A673 (cell line): ENCODE data around the gene LDLRAD3.

ENCODE experiments used
- EZH2 ChIP-seq: fragments of 200-600 bp; sonication (generic); IDR thresholded peaks from 2 replicates; pipeline ENCODE4 v1.6.1; 2017; ENCODE audit warnings: borderline replicate concordance, low read depth, mild to moderate bottlenecking, mixed read lengths, antibody characterized with exemption, low read length; ENCODE audit not compliant: poor library complexity, severe bottlenecking
- TF ChIP-seq, protein P1 (sequence below): fragments of 300-800, 200-600 bp; sonication (generic); conservative IDR thresholded peaks from 2 replicates; pipeline ENCODE4 v1.5.1; 2017; ENCODE audit warnings: low read depth, mild to moderate bottlenecking, antibody characterized with exemption, low read length, moderate library complexity, mixed read lengths

DNA sequence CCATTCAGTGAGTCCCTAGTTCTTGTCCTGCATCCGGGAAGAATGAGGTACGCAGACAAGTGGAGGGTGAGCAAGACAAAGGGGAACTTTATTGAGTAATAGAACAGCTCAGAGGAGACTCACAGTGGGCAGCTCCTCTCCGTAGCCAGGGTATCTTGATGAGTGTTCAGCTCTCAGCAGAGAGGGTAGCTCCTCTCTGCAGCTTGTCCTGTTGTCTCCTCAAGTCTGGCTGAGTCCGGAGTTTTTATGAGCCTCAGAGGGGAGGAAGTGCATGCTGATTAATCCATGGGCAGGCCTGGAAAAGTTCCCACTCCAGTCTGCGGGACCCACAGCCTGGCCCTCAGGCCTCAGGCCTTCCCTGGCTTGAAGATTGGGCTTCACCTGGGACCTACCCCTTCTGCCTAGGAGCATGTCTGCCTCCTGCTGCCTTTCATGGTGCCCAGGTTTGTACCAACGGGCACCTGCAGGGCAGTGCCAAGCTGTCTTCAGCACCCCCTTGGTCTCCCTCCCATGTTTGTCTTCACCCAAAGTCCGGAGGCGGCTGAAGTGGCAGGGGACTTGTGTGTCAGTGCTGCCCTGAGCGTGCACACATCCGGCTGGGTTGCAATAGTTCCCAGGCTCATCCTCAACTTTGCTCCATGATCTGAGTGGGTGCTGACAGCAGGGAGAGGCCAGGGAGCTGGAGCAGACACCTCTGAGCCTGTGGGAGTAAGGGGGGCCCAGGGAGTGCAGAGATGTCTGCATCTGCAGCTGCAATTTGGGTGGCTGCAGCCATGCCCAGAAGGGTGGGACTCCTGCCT lies 134.2 kb downstream of the LDLRAD3 start:
- TF ChIP-seq, protein P1, sequence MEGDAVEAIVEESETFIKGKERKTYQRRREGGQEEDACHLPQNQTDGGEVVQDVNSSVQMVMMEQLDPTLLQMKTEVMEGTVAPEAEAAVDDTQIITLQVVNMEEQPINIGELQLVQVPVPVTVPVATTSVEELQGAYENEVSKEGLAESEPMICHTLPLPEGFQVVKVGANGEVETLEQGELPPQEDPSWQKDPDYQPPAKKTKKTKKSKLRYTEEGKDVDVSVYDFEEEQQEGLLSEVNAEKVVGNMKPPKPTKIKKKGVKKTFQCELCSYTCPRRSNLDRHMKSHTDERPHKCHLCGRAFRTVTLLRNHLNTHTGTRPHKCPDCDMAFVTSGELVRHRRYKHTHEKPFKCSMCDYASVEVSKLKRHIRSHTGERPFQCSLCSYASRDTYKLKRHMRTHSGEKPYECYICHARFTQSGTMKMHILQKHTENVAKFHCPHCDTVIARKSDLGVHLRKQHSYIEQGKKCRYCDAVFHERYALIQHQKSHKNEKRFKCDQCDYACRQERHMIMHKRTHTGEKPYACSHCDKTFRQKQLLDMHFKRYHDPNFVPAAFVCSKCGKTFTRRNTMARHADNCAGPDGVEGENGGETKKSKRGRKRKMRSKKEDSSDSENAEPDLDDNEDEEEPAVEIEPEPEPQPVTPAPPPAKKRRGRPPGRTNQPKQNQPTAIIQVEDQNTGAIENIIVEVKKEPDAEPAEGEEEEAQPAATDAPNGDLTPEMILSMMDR, result no peak
- TF ChIP-seq EZH2, result no peak
